A549 (cell line): ENCODE results near the gene MAPKAPK2.

Experiments used
- CTCF ChIP-seq: fragments of >200 bp; sonication (Bioruptor Twin); formaldehyde crosslinking; IDR thresholded peaks from 3 replicates; pipeline ENCODE4 v1.5.1; 2016
- E2F6 ChIP-seq: IDR thresholded peaks from 2 replicates; pipeline ENCODE4 v1.6.1; 2012; ENCODE audit warnings: low read depth, borderline replicate concordance
- EP300 ChIP-seq, 2 experiments: fragments of >200 bp; sonication (Bioruptor Twin); formaldehyde crosslinking; IDR thresholded peaks; 2 replicates in 1 of 2; 3 replicates in 1 of 2; pipeline ENCODE4 v1.6.1; 2016 to 2017
- ESRRA ChIP-seq: fragments of 150-350 bp; IDR thresholded peaks from 2 replicates; pipeline ENCODE4 v1.6.1; 2014; ENCODE audit warnings: mild to moderate bottlenecking, low read length, borderline replicate concordance
- RFX5 ChIP-seq: fragments of 450-650 bp; IDR thresholded peaks from 2 replicates; pipeline ENCODE4 v1.7.1; 2014; ENCODE audit warnings: antibody characterized with exemption, mild to moderate bottlenecking, moderate library complexity
- SMC3 ChIP-seq: fragments of >200 bp; sonication (Bioruptor Twin); formaldehyde crosslinking; IDR thresholded peaks from 3 replicates; pipeline ENCODE4 v1.6.1; 2018; ENCODE audit warnings: inconsistent platforms
- TP53 ChIP-seq: fragments of 250-450 bp; sonication (Bioruptor Pico); IDR thresholded peaks from 2 replicates; pipeline ENCODE4 v1.5.0; 2021; ENCODE audit warnings: mild to moderate bottlenecking, moderate library complexity
- USF2 ChIP-seq: fragments of 450-650 bp; IDR thresholded peaks from 2 replicates; pipeline ENCODE4 v1.6.1; 2014; ENCODE audit warnings: antibody characterized with exemption

- TF ChIP-seq SMC3 (no peak), EP300 (IDR thresholded peaks at IDR 0.05) (peak in 1 of 2 experiments; percentile 25; a peak in 1 of 5 replicates), CTCF (no peak), ESRRA (no peak), USF2 (no peak), TP53 (CRISPR knock-in tag) (no peak), E2F6 (no peak), RFX5 (no peak)
Measured at GRCh38 chr1:206714331-206715058, 29.8 kb downstream of the MAPKAPK2 start.
